ENCODE results near the gene FBXL17.

Gene FBXL17

DNA sequence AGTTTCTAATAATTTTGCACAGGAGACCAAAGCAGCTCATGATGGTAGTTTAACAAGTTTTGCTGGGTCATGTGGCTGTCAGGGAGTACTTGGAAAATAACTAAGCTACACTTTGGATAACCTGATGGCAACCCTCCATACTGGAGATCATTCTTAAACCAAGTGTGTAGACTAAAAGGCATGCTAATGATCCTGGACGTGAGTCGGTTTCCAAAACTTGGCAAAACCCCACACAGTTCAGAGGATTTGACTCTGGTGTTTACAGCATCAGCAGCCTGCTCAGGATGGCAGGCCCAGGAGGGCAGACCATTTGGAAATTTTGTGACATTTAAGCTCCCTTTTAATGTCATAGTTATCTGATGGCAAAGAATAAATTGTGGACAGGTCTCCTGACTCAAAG is 514.6 kb downstream of the FBXL17 start:
- Histone ChIP-seq H3K4me1 (ENCODE audit: control insufficient read depth in 2 of 2, insufficient read depth in 1 of 2, low read depth in 1 of 2, low read length in 2 of 2) (peaks cover 0 to 5% of the 10 kb centered on the region in 2 donors), H3K18ac (ENCODE audit: low read length) (no peak overlapping the region), H3K79me1 (ENCODE audit: low read depth, low read length) (no peaks in the 10 kb centered on the region), H3K4me3 (ENCODE audit: low read length in 2 of 2) (no peak overlapping the region), H3K14ac (ENCODE audit: low read length) (no peak overlapping the region), H2AK5ac (ENCODE audit: low read depth, low read length) (no peak overlapping the region), H3K4me2 (ENCODE audit: insufficient read depth, low read length, poor library complexity, severe bottlenecking) (no peak overlapping the region), H2BK12ac (ENCODE audit: low read length) (no peak overlapping the region), H2BK5ac (ENCODE audit: low read length) (no peak overlapping the region), H2BK15ac (ENCODE audit: low read length) (no peak overlapping the region), H4K91ac (ENCODE audit: low read depth, low read length, poor library complexity) (no peak overlapping the region), H2BK120ac (ENCODE audit: low read depth, low read length) (no peak overlapping the region), H3K23ac (ENCODE audit: low read depth, low read length, poor library complexity) (no peak overlapping the region), H3K27ac (replicated peaks; ENCODE audit: low read length) (no peak overlapping the region), H3K9ac (ENCODE audit: low read depth, low read length, poor library complexity) (no peak overlapping the region), H2AFZ (ENCODE audit: low read length) (no peak overlapping the region), H3K27me3 (ENCODE audit: control insufficient read depth in 3 of 3, insufficient read depth in 3 of 3, low read depth in 1 of 3, low read length in 3 of 3) (no peaks in the 10 kb centered on the region), H4K8ac (ENCODE audit: low read depth, low read length) (no peak overlapping the region), H3K9me3 (replicated peaks in 1 of 2; ENCODE audit: control insufficient read depth in 2 of 2, insufficient read depth in 1 of 2, low read depth in 1 of 2, low read length in 2 of 2) (no peaks in the 10 kb centered on the region), H3K36me3 (replicated peaks in 1 of 2; ENCODE audit: control insufficient read depth in 2 of 2, insufficient read depth in 2 of 2, low read length in 2 of 2) (no peaks in the 10 kb centered on the region), H3K4ac (ENCODE audit: low read length) (no peak overlapping the region)
- DNase-seq (ENCODE audit: low spot score), result no peak
- no CpG with 5 or more reads among the region's 2 CpGs for WGBS, 2 donors (ENCODE audit: extremely low coverage in 2 of 2, insufficient read length in 2 of 2, insufficient replicate concordance in 1 of 2)

DNA sequence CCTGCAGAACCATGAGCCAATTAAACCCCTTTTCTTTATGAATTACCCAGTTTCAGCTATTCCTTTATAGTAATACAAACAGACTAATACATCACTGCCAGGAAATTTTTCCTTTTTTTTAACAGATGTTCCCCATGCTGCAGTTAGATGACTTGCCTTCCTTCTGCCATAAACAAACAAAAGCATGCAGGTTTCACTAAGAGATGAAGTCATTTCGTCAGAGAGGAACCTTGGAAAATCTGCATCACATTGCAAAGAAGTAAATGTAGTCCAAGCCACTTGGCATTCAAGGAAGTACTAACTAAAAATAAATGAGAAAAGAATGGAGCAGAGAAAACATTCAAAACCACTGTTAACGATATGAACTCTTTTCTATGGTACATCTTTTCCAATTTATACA is 517.1 kb downstream of the FBXL17 start:
- no peak overlapping the region for H4K91ac ChIP-seq (ENCODE audit: low read depth, low read length, poor library complexity)
- DNase-seq (ENCODE audit: low spot score), result no peak
- H3K4me2 ChIP-seq (ENCODE audit: insufficient read depth, low read length, poor library complexity, severe bottlenecking), result no peak overlapping the region
- peaks cover 0 to 8% of the 10 kb centered on the region in 2 donors for H3K4me1 ChIP-seq (ENCODE audit: control insufficient read depth in 2 of 2, insufficient read depth in 1 of 2, low read depth in 1 of 2, low read length in 2 of 2)
- no peak overlapping the region for H3K27ac ChIP-seq (replicated peaks; ENCODE audit: low read length)
- H3K9ac ChIP-seq (ENCODE audit: low read depth, low read length, poor library complexity), result no peak overlapping the region
- H2AK5ac ChIP-seq (ENCODE audit: low read depth, low read length), result no peak overlapping the region
- no peaks in the 10 kb centered on the region for H3K36me3 ChIP-seq (replicated peaks in 1 of 2; ENCODE audit: control insufficient read depth in 2 of 2, insufficient read depth in 2 of 2, low read length in 2 of 2)
- no peak overlapping the region for H3K4ac ChIP-seq (ENCODE audit: low read length)
- H3K14ac ChIP-seq (ENCODE audit: low read length), result no peak overlapping the region
- H2AFZ ChIP-seq (ENCODE audit: low read length), result no peak overlapping the region
- no peak overlapping the region for H2BK5ac ChIP-seq (ENCODE audit: low read length)
- H2BK120ac ChIP-seq (ENCODE audit: low read depth, low read length), result no peak overlapping the region
- no peak overlapping the region for H2BK12ac ChIP-seq (ENCODE audit: low read length)
- no peak overlapping the region for H3K4me3 ChIP-seq (ENCODE audit: low read length in 2 of 2)
- no peaks in the 10 kb centered on the region for H3K9me3 ChIP-seq (replicated peaks in 1 of 2; ENCODE audit: control insufficient read depth in 2 of 2, insufficient read depth in 1 of 2, low read depth in 1 of 2, low read length in 2 of 2)
- H3K79me1 ChIP-seq (ENCODE audit: low read depth, low read length), result no peaks in the 10 kb centered on the region
- no peak overlapping the region for H3K23ac ChIP-seq (ENCODE audit: low read depth, low read length, poor library complexity)
- H2BK15ac ChIP-seq (ENCODE audit: low read length), result no peak overlapping the region
- no peak overlapping the region for H3K18ac ChIP-seq (ENCODE audit: low read length)
- H4K8ac ChIP-seq (ENCODE audit: low read depth, low read length), result no peak overlapping the region
- no CpG with 5 or more reads among the region's 2 CpGs for WGBS, 2 donors (ENCODE audit: extremely low coverage in 2 of 2, insufficient read length in 2 of 2, insufficient replicate concordance in 1 of 2)
- no peaks in the 10 kb centered on the region for H3K27me3 ChIP-seq (ENCODE audit: control insufficient read depth in 3 of 3, insufficient read depth in 3 of 3, low read depth in 1 of 3, low read length in 3 of 3)

- Histone ChIP-seq H3K4me3 (ENCODE audit: low read length in 2 of 2) (no peak overlapping the region), H3K4ac (ENCODE audit: low read length) (no peak overlapping the region), H2BK15ac (ENCODE audit: low read length) (no peak overlapping the region), H2BK5ac (ENCODE audit: low read length) (no peak overlapping the region), H4K91ac (ENCODE audit: low read depth, low read length, poor library complexity) (no peak overlapping the region), H3K9me3 (replicated peaks in 1 of 2; ENCODE audit: control insufficient read depth in 2 of 2, insufficient read depth in 1 of 2, low read depth in 1 of 2, low read length in 2 of 2) (no peaks in the 10 kb centered on the region), H2BK12ac (ENCODE audit: low read length) (no peak overlapping the region), H3K4me1 (ENCODE audit: control insufficient read depth in 2 of 2, insufficient read depth in 1 of 2, low read depth in 1 of 2, low read length in 2 of 2) (peaks cover 0 to 2% of the 10 kb centered on the region in 2 donors), H3K4me2 (ENCODE audit: insufficient read depth, low read length, poor library complexity, severe bottlenecking) (no peak overlapping the region), H3K18ac (ENCODE audit: low read length) (no peak overlapping the region), H3K36me3 (replicated peaks in 1 of 2; ENCODE audit: control insufficient read depth in 2 of 2, insufficient read depth in 2 of 2, low read length in 2 of 2) (no peaks in the 10 kb centered on the region), H3K79me1 (ENCODE audit: low read depth, low read length) (no peaks in the 10 kb centered on the region), H2AK5ac (ENCODE audit: low read depth, low read length) (no peak overlapping the region), H3K14ac (ENCODE audit: low read length) (no peak overlapping the region), H4K8ac (ENCODE audit: low read depth, low read length) (no peak overlapping the region), H2BK120ac (ENCODE audit: low read depth, low read length) (no peak overlapping the region), H2AFZ (ENCODE audit: low read length) (no peak overlapping the region), H3K23ac (ENCODE audit: low read depth, low read length, poor library complexity) (no peak overlapping the region), H3K27me3 (ENCODE audit: control insufficient read depth in 3 of 3, insufficient read depth in 3 of 3, low read depth in 1 of 3, low read length in 3 of 3) (no peaks in the 10 kb centered on the region), H3K9ac (ENCODE audit: low read depth, low read length, poor library complexity) (no peak overlapping the region), H3K27ac (replicated peaks; ENCODE audit: low read length) (no peak overlapping the region)
- no peak for DNase-seq (ENCODE audit: low spot score)
- WGBS, 2 donors (ENCODE audit: extremely low coverage in 2 of 2, insufficient read length in 2 of 2, insufficient replicate concordance in 1 of 2), result no CpG with 5 or more reads among the region's 2 CpGs
These were observed 518.8 kb downstream of the FBXL17 start for GRCh38 chr5:107863125-107863524.

DNA sequence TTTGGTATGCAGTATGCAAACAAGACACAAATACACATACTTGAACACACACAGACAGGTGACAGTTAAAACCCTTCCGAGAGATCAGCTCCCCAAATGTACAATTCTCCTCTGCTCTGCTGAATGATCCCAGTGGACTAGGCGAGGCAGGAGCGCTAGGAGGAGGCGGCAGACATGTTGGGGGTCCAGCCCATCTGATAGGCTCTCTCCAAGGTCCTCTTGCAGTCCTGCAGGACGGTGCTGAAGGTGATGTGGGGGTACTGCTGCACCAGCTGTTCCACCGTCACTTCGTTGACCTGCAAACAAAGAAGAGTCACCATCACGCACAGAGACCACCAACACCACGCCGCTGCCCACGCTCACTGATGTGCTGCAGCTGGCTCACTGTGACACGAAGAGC is 520.3 kb downstream of the FBXL17 start:
- Histone ChIP-seq H2BK120ac (ENCODE audit: low read depth, low read length) (no peak overlapping the region), H4K8ac (ENCODE audit: low read depth, low read length) (no peak overlapping the region), H3K23ac (ENCODE audit: low read depth, low read length, poor library complexity) (no peak overlapping the region), H3K4me2 (ENCODE audit: insufficient read depth, low read length, poor library complexity, severe bottlenecking) (no peak overlapping the region), H2AK5ac (ENCODE audit: low read depth, low read length) (peak overlapping the region; percentile 98), H3K4me1 (ENCODE audit: control insufficient read depth in 2 of 2, insufficient read depth in 1 of 2, low read depth in 1 of 2, low read length in 2 of 2) (peaks cover 0 to 2% of the 10 kb centered on the region in 2 donors), H3K27ac (replicated peaks; ENCODE audit: low read length) (no peak overlapping the region), H2BK12ac (ENCODE audit: low read length) (peak overlapping the region; percentile 47), H2BK5ac (ENCODE audit: low read length) (no peak overlapping the region), H3K18ac (ENCODE audit: low read length) (peak overlapping the region; percentile 61), H2BK15ac (ENCODE audit: low read length) (peak overlapping the region; percentile 20), H3K14ac (ENCODE audit: low read length) (no peak overlapping the region), H3K9ac (ENCODE audit: low read depth, low read length, poor library complexity) (no peak overlapping the region), H4K91ac (ENCODE audit: low read depth, low read length, poor library complexity) (peak overlapping the region; percentile 38), H3K4ac (ENCODE audit: low read length) (peak overlapping the region; percentile 91), H3K4me3 (ENCODE audit: low read length in 2 of 2) (no peak overlapping the region), H3K9me3 (replicated peaks in 1 of 2; ENCODE audit: control insufficient read depth in 2 of 2, insufficient read depth in 1 of 2, low read depth in 1 of 2, low read length in 2 of 2) (no peaks in the 10 kb centered on the region), H2AFZ (ENCODE audit: low read length) (no peak overlapping the region), H3K27me3 (ENCODE audit: control insufficient read depth in 3 of 3, insufficient read depth in 3 of 3, low read depth in 1 of 3, low read length in 3 of 3) (no peaks in the 10 kb centered on the region), H3K79me1 (ENCODE audit: low read depth, low read length) (no peaks in the 10 kb centered on the region), H3K36me3 (replicated peaks in 1 of 2; ENCODE audit: control insufficient read depth in 2 of 2, insufficient read depth in 2 of 2, low read length in 2 of 2) (no peaks in the 10 kb centered on the region)
- WGBS, 2 donors (ENCODE audit: extremely low coverage in 2 of 2, insufficient read length in 2 of 2, insufficient replicate concordance in 1 of 2), result no CpG with 5 or more reads among the region's 12 CpGs
- DNase-seq (ENCODE audit: low spot score), result no peak
